GM10248 (cell line): Measurements from ENCODE around the gene NOS1.

Source experiments
- CTCF ChIA-PET: fragments of 300-600 bp; sonication (Branson Sonifier 250); formaldehyde crosslinking; extraction: SDS; loops from one replicate; lab custom pipeline; 2021; ENCODE audit warnings: antibody characterized with exemption; lab: Yijun Ruan, JAX
- POLR2A ChIA-PET: fragments of 350-650 bp; sonication (Branson Sonifier 250); formaldehyde crosslinking; extraction: SDS; loops from one replicate; lab custom pipeline; 2020; ENCODE audit warnings: antibody characterized with exemption; lab: Yijun Ruan, JAX
- DNase-seq: peaks from one replicate; pipeline ENCODE4 v3.0.0; 2012; ENCODE audit errors: extremely low spot score
- CTCF ChIP-seq: IDR thresholded peaks from 2 replicates; pipeline ENCODE4 v1.5.1; 2012; ENCODE audit warnings: mild to moderate bottlenecking, low read depth; ENCODE audit errors: extremely low read depth, missing control alignments, control extremely low read depth

NOS1 gene

GRCh38 chr12:117361347-117361751 is at the start of gene NOS1:
Gene NOS1, minus strand, starts transcription at chr12:117361626. Its CDS starts 30,557 bp downstream, at chr12:117331069.
- DNase-seq: no peak
- ChIA-PET CTCF (no interaction called here), POLR2A (no interaction called here)
- no peak for TF ChIP-seq CTCF

- CTCF ChIA-PET: no interaction called here
- no peak for TF ChIP-seq CTCF
- DNase-seq: no peak
- POLR2A ChIA-PET: no interaction called here
These were observed 47.9 kb upstream of the NOS1 start for GRCh38 chr12:117409286-117409685.

- TF ChIP-seq CTCF: no peak
- no peak for DNase-seq
- ChIA-PET POLR2A (no interaction called here), CTCF (no interaction called here)
These were observed 46.9 kb upstream of the NOS1 start for GRCh38 chr12:117408161-117408791.

GRCh38 chr12:117404940-117405339 is 43.5 kb upstream of the NOS1 start:
- ChIA-PET CTCF (interaction anchor here (1.2 kb wide), 1 partner anchor 10 kb away, joined by 3 read pairs; no protein-coding TSS in a partner anchor), POLR2A (no interaction called here)
- no peak for DNase-seq
- TF ChIP-seq CTCF: no peak

- ChIA-PET CTCF (interaction anchor here (1.9 kb wide), 1 partner anchor 17 kb away, joined by 4 read pairs; no protein-coding TSS in a partner anchor), POLR2A (no interaction called here)
- no peak for TF ChIP-seq CTCF
- DNase-seq: no peak
These were observed 42.9 kb upstream of the NOS1 start for GRCh38 chr12:117404203-117404853.

- no peak for DNase-seq
- CTCF ChIA-PET: interaction anchor here (0.7 to 1.9 kb wide), 2 partner anchors 9 to 18 kb away, joined by 3 to 4 read pairs; no protein-coding TSS in a partner anchor
- POLR2A ChIA-PET: no interaction called here
- TF ChIP-seq CTCF: no peak
These were observed 42.2 kb upstream of the NOS1 start for GRCh38 chr12:117403586-117404139.
